Breast epithelium (tissue), 4 donors: ENCODE measurements around the gene MRTFA. TPM values are rescaled to one million over a fixed set of nuclear protein-coding genes. Genes with fewer than 3 reads are reported as not detected.
A peak's percentile ranks its signal among the peaks of the same experiment; 100 is the strongest.

Experiments
- DNase-seq, 2 donors: peaks; one replicate each; pipeline ENCODE4 v3.0.0-alpha.2; 2019; ENCODE audit warnings: low spot score in 2 of 2
- H3K27ac ChIP-seq, 2 donors: fragments of 200-600 bp; sonication (generic) in 1 of 2; one replicate each; pipeline ENCODE4 v1.5.1; 2016 to 2019; ENCODE audit warnings: mild to moderate bottlenecking in 1 of 2
- H3K27me3 ChIP-seq, 2 donors: fragments of 200-600 bp; sonication (generic) in 1 of 2; one replicate each; pipeline versions ENCODE4 v1.5.1 to v1.6.0; 2017 to 2019; ENCODE audit warnings: control low read depth in 1 of 2, mild to moderate bottlenecking in 1 of 2
- H3K36me3 ChIP-seq: fragments of 200-600 bp; one replicate; pipeline ENCODE4 v1.5.1; 2019
- H3K4me1 ChIP-seq, 2 donors: fragments of 200-600 bp; sonication (generic); one replicate each; pipeline ENCODE4 v1.5.1; 2016 to 2019; ENCODE audit warnings: control low read depth in 1 of 2
- H3K4me3 ChIP-seq, 3 donors: fragments of 200-600 bp; sonication (generic); 1 replicate in 2 of 3; 2 replicates in 1 of 3; pipeline ENCODE4 v1.5.1; 2016 to 2019; ENCODE audit warnings: mild to moderate bottlenecking in 3 of 3, moderate library complexity in 2 of 3
- H3K9me3 ChIP-seq, 2 donors: fragments of 200-600 bp; sonication (generic) in 1 of 2; one replicate each; pipeline ENCODE4 v1.5.1; 2016 to 2019; ENCODE audit warnings: control low read depth in 1 of 2
- CTCF ChIP-seq, 3 donors: fragments of 450-650 bp; IDR thresholded peaks; one replicate each; pipeline ENCODE4 v1.5.1; 2016 to 2017; ENCODE audit warnings: antibody characterized with exemption in 3 of 3, mild to moderate bottlenecking in 3 of 3, moderate library complexity in 3 of 3
- POLR2A ChIP-seq: fragments of 450-650 bp; IDR thresholded peaks from one replicate; pipeline ENCODE4 v1.6.1; 2016; ENCODE audit warnings: antibody characterized with exemption, mild to moderate bottlenecking, moderate library complexity
- POLR2AphosphoS5 ChIP-seq, 3 donors: sonication (generic); formaldehyde crosslinking; IDR thresholded peaks; one replicate each; pipeline ENCODE4 v1.6.1; 2017; ENCODE audit warnings: antibody characterized with exemption in 3 of 3
- intact Hi-C: fragments of 100-400 bp; cut with DNase I; formaldehyde crosslinking; loops from one replicate; pipeline ENCODE4 v1.15.1; 2023; ENCODE audit warnings: low total_unique reads
- total RNA-seq, 3 donors: library from RNA; depleted of rRNA; stranded (reverse); fragments of >200 nt; gene quantifications; one replicate each; pipeline ENCODE4 v1.1.0, GENCODE V29; 2016

Gene MRTFA
- total RNA-seq, 3 donors from 2014 or later = 47.0 to 69.2 (median 65.7) TPM

- Histone ChIP-seq H3K9me3 (no peaks in the 10 kb centered on the region), H3K36me3 (peaks cover 9% of the 10 kb centered on the region), H3K27me3 (no peaks in the 10 kb centered on the region), H3K27ac (peak overlapping the region in 1 of 2 donors; percentile 8), H3K4me1 (no peaks in the 10 kb centered on the region), H3K4me3 (no peak overlapping the region)
- intact Hi-C loops = no loop called here
- no peak for TF ChIP-seq CTCF (IDR thresholded peaks at IDR 0.05)
- TF ChIP-seq POLR2A = no peak
- no peak for TF ChIP-seq POLR2AphosphoS5 (IDR thresholded peaks at IDR 0.05)
- DNase-seq = peak in 1 of 2 donors; percentile 41
Measured at GRCh38 chr22:40407021-40407761, 229.3 kb downstream of the MRTFA start.

- H3K4me1 ChIP-seq = no peaks in the 10 kb centered on the region
Measured at GRCh38 chr22:40406063-40406890, 230.2 kb downstream of the MRTFA start.

DNA sequence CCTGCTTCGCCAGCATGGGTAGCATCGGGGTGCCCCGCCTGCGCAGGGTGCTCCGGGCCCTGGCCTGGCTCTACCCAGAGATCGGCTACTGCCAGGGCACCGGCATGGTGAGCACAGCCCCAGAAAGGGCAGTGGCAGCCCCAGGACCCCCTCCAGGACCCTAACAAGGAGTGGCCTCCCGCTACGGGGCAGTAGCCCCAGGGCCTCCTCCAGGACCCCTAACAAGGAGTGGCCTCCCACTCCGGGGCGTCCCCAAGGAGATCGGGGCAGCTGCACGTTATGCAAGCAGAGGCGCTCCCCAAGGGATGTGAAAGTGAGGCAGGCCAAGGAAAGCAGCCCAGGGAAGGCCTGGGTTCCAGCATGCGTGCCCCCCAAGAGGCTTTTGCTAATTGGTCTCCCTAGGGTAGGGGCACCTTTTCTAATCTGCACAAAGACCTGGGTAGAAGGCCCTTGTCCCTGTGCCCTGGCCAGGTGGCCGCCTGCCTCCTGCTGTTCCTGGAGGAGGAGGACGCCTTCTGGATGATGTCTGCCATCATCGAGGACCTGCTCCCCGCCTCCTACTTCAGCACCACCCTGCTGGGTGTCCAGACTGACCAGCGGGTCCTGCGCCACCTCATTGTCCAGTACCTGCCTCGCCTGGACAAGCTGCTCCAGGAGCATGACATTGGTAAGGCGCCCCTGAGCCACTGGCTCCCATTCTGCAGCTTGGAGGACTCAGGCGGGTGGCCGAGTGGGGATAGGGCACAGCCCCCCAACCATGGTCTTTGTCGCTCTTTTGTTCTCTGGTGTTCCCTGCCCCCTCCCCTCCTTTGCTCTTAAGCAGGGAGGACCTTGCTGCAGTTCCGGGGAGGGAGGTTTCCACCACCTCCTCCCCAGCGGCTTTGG is 231.1 kb downstream of the MRTFA start:
- Histone ChIP-seq H3K27me3 (no peaks in the 10 kb centered on the region), H3K27ac (no peak overlapping the region), H3K9me3 (no peaks in the 10 kb centered on the region), H3K4me3 (no peak overlapping the region), H3K4me1 (no peaks in the 10 kb centered on the region), H3K36me3 (peaks cover 9% of the 10 kb centered on the region)
- intact Hi-C loops = no loop called here
- TF ChIP-seq CTCF (IDR thresholded peaks at IDR 0.05) (no peak), POLR2A (no peak), POLR2AphosphoS5 (IDR thresholded peaks at IDR 0.05) (no peak)
- no peak for DNase-seq

More at GRCh38 chr22:40406063-40406890, 230.2 kb downstream of the MRTFA start:
- intact Hi-C loops = no loop called here
- Histone ChIP-seq H3K36me3 (peaks cover 9% of the 10 kb centered on the region), H3K27me3 (no peaks in the 10 kb centered on the region), H3K9me3 (no peaks in the 10 kb centered on the region), H3K4me3 (no peak overlapping the region), H3K27ac (no peak overlapping the region)
- DNase-seq = peak in 1 of 2 donors; percentile 42
- TF ChIP-seq CTCF (IDR thresholded peaks at IDR 0.05) = no peak
- TF ChIP-seq POLR2AphosphoS5 (IDR thresholded peaks at IDR 0.05) = no peak
- no peak for TF ChIP-seq POLR2A

GRCh38 chr22:40404251-40405177 is 232.0 kb downstream of the MRTFA start:
- intact Hi-C loops = no loop called here
- DNase-seq = no peak
- H3K9me3 ChIP-seq = no peaks in the 10 kb centered on the region
- peak overlapping the region in 1 of 2 donors; percentile 21 for H3K27ac ChIP-seq
- no peaks in the 10 kb centered on the region for H3K4me1 ChIP-seq
- no peaks in the 10 kb centered on the region for H3K27me3 ChIP-seq
- no peak for TF ChIP-seq POLR2A
- no peak for TF ChIP-seq POLR2AphosphoS5 (IDR thresholded peaks at IDR 0.05)
- H3K4me3 ChIP-seq = no peak overlapping the region
- peaks cover 9% of the 10 kb centered on the region for H3K36me3 ChIP-seq
